PC-3 (cell line): ENCODE data around the gene HNMT. TPM values are rescaled to one million over a fixed set of nuclear protein-coding genes. Genes with fewer than 3 reads are reported as not detected.

Experiments used
- ATAC-seq: fragments of 200-7000 bp; cut with Tn5 transposase; 2 replicates; pipeline ENCODE4 v1.9.1; 2020; ENCODE audit warnings: mild to moderate bottlenecking, moderate library complexity
- BruUV-seq: library from RNA; stranded (reverse); fragments of 400-500 nt; replicated peaks from 2 replicates; lab custom pipeline; 2021; lab: Mats Ljungman, UMichigan
- CTCF ChIA-PET: fragments of 300-600 bp; sonication (Branson Sonifier 250); formaldehyde crosslinking; loops from one replicate; lab custom pipeline; 2022; ENCODE audit warnings: antibody characterized with exemption; lab: Charles Lee
- POLR2A ChIA-PET: fragments of 300-600 bp; sonication (Branson Sonifier 250); formaldehyde crosslinking; loops from one replicate; lab custom pipeline; 2022; ENCODE audit warnings: antibody characterized with exemption; ENCODE audit not compliant: unreplicated experiment; lab: Charles Lee
- DNase-seq: peaks from one replicate; pipeline ENCODE4 v3.0.0-alpha.2; 2015
- H2AFZ ChIP-seq: fragments of 300-600 bp; sonication (generic); 2 replicates; pipeline ENCODE4 v1.6.0; 2016; ENCODE audit warnings: antibody characterized with exemption, low read length
- H3F3A ChIP-seq: fragments of 300-600 bp; sonication (generic); one replicate; pipeline ENCODE4 v1.6.0; 2017; ENCODE audit warnings: antibody characterized with exemption, low read length, control low read depth, mild to moderate bottlenecking; ENCODE audit not compliant: unreplicated experiment
- H3K27ac ChIP-seq: fragments of 300-600 bp; sonication (generic); 2 replicates; pipeline ENCODE4 v1.5.1; 2016; ENCODE audit warnings: mild to moderate bottlenecking, low read length
- H3K27me3 ChIP-seq: fragments of 300-600 bp; sonication (generic); 2 replicates; pipeline ENCODE4 v1.6.1; 2016; ENCODE audit warnings: low read length, mixed read lengths
- H3K36me3 ChIP-seq: fragments of 300-600 bp; sonication (generic); 2 replicates; pipeline ENCODE4 v1.6.1; 2016; ENCODE audit warnings: low read depth, mixed run types, low read length, mixed read lengths
- H3K4me1 ChIP-seq: fragments of 300-600 bp; sonication (generic); 2 replicates; pipeline ENCODE4 v1.5.1; 2016; ENCODE audit warnings: low read length; ENCODE audit not compliant: insufficient read depth
- H3K4me2 ChIP-seq: fragments of 300-600 bp; sonication (generic); 2 replicates; pipeline ENCODE4 v1.6.0; 2016; ENCODE audit warnings: low read length
- H3K4me3 ChIP-seq: fragments of 300-600 bp; sonication (generic); 2 replicates; pipeline ENCODE4 v1.5.1; 2016; ENCODE audit warnings: mild to moderate bottlenecking, low read length, mixed read lengths
- H3K79me2 ChIP-seq: fragments of 300-600 bp; sonication (generic); 2 replicates; pipeline ENCODE4 v1.6.1; 2017; ENCODE audit warnings: low read length, mixed read lengths
- H3K9ac ChIP-seq: fragments of 300-600 bp; sonication (generic); 2 replicates; pipeline ENCODE4 v1.6.0; 2016; ENCODE audit warnings: mild to moderate bottlenecking, low read length
- H3K9me2 ChIP-seq: fragments of 300-600 bp; sonication (generic); replicated peaks from 2 replicates; pipeline ENCODE4 v1.6.1; 2016; ENCODE audit warnings: mixed run types, low read length, mixed read lengths
- H3K9me3 ChIP-seq: fragments of 300-600 bp; sonication (generic); 2 replicates; pipeline ENCODE4 v1.6.1; 2016; ENCODE audit warnings: low read length, mixed read lengths
- H4K20me1 ChIP-seq: fragments of 300-600 bp; sonication (generic); 2 replicates; pipeline ENCODE4 v1.6.1; 2016; ENCODE audit warnings: low read length, mixed read lengths
- CTCF ChIP-seq: fragments of 300-600 bp; sonication (generic); conservative IDR thresholded peaks from 2 replicates; pipeline ENCODE4 v1.5.1; 2017; ENCODE audit warnings: antibody characterized with exemption, low read depth, mild to moderate bottlenecking, low read length
- EZH2 ChIP-seq: fragments of 300-600 bp; sonication (generic); IDR thresholded peaks from one replicate; pipeline ENCODE4 v1.6.1; 2017; ENCODE audit warnings: antibody characterized with exemption, mild to moderate bottlenecking, low read length; ENCODE audit not compliant: unreplicated experiment
- EZH2phosphoT487 ChIP-seq: fragments of 300-600 bp; sonication (generic); IDR thresholded peaks from 2 replicates; pipeline ENCODE4 v1.6.1; 2018; ENCODE audit warnings: mild to moderate bottlenecking, antibody characterized with exemption, low read length, borderline replicate concordance
- intact Hi-C: fragments of 100-400 bp; cut with micrococcal nuclease; formaldehyde crosslinking; loops from 2 replicates; pipeline ENCODE4 v1.9.0; 2023
- total RNA-seq: library from RNA; depleted of rRNA; stranded (reverse); fragments of >200 nt; gene quantifications from 2 replicates; pipeline ENCODE4 v1.2.3, GENCODE V29; 2014

Gene HNMT
- total RNA-seq, 1 experiment from 2014 or later: 7.1 TPM

GRCh38 chr2:137999273-137999672 is 35.0 kb downstream of the HNMT start:
- Histone ChIP-seq H3K27me3 (no peaks in the 10 kb centered on the region), H3K9ac (no peak overlapping the region), H3K27ac (no peak overlapping the region), H4K20me1 (no peaks in the 10 kb centered on the region), H3F3A (no peaks in the 10 kb centered on the region), H3K4me2 (no peak overlapping the region), H3K79me2 (no peaks in the 10 kb centered on the region), H3K36me3 (no peaks in the 10 kb centered on the region), H3K4me3 (no peak overlapping the region), H3K9me2 (no peaks in the 10 kb centered on the region), H2AFZ (no peak overlapping the region), H3K4me1 (no peaks in the 10 kb centered on the region), H3K9me3 (no peaks in the 10 kb centered on the region)
- ChIA-PET POLR2A (no interaction called here), CTCF (no interaction called here)
- ATAC-seq: no peak
- BruUV-seq: no TSS peak
- no peak for DNase-seq
- intact Hi-C loops: no loop called here
- no peak for TF ChIP-seq EZH2phosphoT487
- no peak for TF ChIP-seq CTCF
- TF ChIP-seq EZH2: no peak

GRCh38 chr2:138000009-138000408 is 35.7 kb downstream of the HNMT start:
- intact Hi-C loops: no loop called here
- no peaks in the 10 kb centered on the region for H3K4me1 ChIP-seq
- H3K9me3 ChIP-seq: no peaks in the 10 kb centered on the region
- BruUV-seq: no TSS peak
- TF ChIP-seq EZH2phosphoT487 (no peak), EZH2 (no peak), CTCF (no peak)
- no peaks in the 10 kb centered on the region for H3K27me3 ChIP-seq
- H3K9me2 ChIP-seq: no peaks in the 10 kb centered on the region
- no peaks in the 10 kb centered on the region for H4K20me1 ChIP-seq
- ChIA-PET POLR2A (no interaction called here), CTCF (no interaction called here)
- no peak overlapping the region for H3K4me3 ChIP-seq
- no peak for DNase-seq
- H3K27ac ChIP-seq: no peak overlapping the region
- ATAC-seq: no peak
- no peak overlapping the region for H2AFZ ChIP-seq
- H3K9ac ChIP-seq: no peak overlapping the region
- no peaks in the 10 kb centered on the region for H3F3A ChIP-seq
- no peaks in the 10 kb centered on the region for H3K36me3 ChIP-seq
- H3K79me2 ChIP-seq: no peaks in the 10 kb centered on the region
- H3K4me2 ChIP-seq: no peak overlapping the region

- no peak overlapping the region for H3K9ac ChIP-seq
- TF ChIP-seq CTCF (no peak), EZH2 (no peak), EZH2phosphoT487 (no peak)
- no TSS peak for BruUV-seq
- no peak overlapping the region for H3K4me3 ChIP-seq
- no peaks in the 10 kb centered on the region for H4K20me1 ChIP-seq
- no peak overlapping the region for H2AFZ ChIP-seq
- no peaks in the 10 kb centered on the region for H3K9me2 ChIP-seq
- no peak for ATAC-seq
- ChIA-PET CTCF (no interaction called here), POLR2A (no interaction called here)
- DNase-seq: no peak
- intact Hi-C loops: no loop called here
- H3K9me3 ChIP-seq: no peaks in the 10 kb centered on the region
- H3F3A ChIP-seq: no peaks in the 10 kb centered on the region
- H3K36me3 ChIP-seq: no peaks in the 10 kb centered on the region
- H3K4me1 ChIP-seq: no peaks in the 10 kb centered on the region
- H3K27ac ChIP-seq: no peak overlapping the region
- no peak overlapping the region for H3K4me2 ChIP-seq
- H3K79me2 ChIP-seq: no peaks in the 10 kb centered on the region
- no peaks in the 10 kb centered on the region for H3K27me3 ChIP-seq
Measured at GRCh38 chr2:138000796-138001195, 36.5 kb downstream of the HNMT start.
